ENCODE data around the gene TMEM107.

TMEM107 gene

GRCh38 chr17:8148560-8148959 lies 27.6 kb downstream of the TMEM107 start:
- no peak for DNase-seq

GRCh38 chr17:8147805-8148404 lies 28.3 kb downstream of the TMEM107 start:
- no peak for DNase-seq

DNA sequence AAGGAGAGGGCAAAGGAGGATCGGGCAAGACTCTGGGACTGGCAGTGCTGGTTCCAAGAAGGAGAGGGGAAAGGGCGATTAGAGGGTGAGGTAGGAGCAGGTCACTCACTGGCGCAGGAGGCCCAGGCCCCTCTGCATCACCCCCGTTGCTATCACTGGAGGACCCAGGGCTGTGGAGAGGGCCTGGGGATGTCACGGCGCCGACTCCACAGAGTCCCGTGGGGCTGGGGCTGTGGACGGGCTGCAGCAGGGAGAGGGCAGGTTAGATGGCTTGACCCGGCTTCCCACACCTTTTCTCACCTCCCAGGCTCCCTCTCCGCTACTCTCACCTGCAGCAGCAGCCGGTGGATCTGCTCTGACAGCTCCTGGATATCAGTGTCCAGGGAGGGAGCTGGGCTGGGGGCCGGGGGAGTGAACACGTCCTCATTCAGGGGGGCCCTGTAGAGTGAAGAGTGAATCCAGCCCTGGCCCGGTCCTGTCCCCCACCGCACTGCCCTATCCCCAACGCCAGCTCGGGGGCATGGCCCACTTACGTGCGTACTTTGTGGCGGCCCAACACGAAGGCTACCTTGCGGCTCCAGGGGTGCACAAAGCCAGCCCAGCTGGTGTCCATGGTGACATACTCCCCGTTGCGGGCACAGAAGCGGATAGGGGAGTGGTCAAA lies 28.9 kb downstream of the TMEM107 start:
- no peak for DNase-seq

DNA sequence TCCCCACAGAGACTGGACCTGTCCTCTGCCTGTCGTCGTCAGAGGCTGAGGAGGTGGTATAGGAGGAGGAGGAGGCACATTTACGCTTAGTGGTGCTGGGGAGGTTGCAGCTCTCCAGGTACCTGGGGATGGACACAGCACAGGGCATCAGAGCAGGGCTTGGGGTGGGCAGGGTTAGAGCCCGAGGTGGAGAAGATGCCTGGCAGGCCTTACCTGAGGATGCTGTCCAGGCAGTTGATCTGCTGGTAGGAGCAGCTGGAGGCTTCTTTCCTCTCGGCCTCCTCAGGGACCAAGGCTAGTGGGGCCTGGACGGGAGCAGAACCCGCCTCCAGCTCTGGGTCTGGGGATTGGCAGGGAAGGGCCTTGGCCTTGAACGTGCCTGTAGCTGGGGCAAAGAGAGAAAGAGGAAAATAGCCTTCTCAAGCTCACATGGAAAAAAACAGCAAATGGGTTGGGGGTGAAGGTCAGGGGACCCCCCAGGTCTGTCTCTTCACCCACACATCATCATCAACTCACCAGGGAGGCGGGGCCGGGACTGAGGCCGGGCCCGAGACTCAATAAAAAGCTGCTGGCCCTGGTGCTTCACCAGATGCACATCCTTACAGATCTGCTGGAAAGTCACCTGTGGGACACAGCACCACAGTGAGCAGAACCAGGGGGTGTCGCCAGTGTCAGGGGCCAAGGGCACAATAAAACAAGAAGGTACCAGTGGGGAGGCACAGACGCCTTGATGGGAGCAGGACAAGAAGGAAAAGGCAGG lies 29.6 kb downstream of the TMEM107 start:
- DNase-seq, result no peak

GRCh38 chr17:8145811-8146210 lies 30.4 kb downstream of the TMEM107 start:
- no peak for DNase-seq

GRCh38 chr17:8144401-8145231 lies 31.6 kb downstream of the TMEM107 start:
- no peak for DNase-seq

DNA sequence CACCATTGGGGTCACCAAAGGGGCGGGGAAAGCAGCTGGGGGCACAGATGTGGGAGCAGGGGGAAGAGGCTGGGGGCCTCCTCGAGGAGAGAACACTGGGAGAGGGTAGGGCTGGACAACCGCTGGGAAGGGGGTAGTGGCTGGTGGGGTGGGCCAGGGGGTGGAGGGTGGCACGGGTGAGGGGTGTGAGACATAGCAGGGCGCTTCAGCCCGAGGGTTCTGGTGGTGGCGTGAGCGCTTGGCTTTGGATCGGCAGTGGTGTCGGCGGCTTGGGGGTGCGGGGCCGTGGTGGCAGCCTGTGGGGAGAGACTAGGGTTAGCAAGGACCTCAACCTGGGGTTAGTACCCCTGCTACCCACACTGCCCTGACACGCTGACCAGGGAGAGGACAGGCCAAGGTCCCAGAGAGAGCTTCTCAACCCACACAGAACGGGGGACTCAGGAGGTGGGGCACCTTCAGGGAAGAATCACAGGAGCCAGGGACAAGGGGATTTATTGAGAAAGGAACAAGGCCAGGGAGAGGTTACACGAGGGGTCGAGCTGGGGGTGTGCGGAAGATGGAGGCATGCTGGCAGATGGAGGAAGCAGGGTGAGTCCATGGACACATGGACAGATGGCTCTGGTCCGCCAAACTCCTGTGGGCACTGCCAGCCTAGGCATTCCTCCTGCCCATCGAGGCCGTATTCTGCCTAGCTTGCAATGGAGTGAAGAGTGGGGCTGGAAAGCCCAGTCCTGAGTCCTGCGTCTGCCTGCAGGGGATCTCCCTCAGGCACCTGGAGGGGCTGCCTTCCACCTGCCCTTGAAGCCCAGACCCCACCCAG lies 32.4 kb downstream of the TMEM107 start:
- DNase-seq, result no peak

DNA sequence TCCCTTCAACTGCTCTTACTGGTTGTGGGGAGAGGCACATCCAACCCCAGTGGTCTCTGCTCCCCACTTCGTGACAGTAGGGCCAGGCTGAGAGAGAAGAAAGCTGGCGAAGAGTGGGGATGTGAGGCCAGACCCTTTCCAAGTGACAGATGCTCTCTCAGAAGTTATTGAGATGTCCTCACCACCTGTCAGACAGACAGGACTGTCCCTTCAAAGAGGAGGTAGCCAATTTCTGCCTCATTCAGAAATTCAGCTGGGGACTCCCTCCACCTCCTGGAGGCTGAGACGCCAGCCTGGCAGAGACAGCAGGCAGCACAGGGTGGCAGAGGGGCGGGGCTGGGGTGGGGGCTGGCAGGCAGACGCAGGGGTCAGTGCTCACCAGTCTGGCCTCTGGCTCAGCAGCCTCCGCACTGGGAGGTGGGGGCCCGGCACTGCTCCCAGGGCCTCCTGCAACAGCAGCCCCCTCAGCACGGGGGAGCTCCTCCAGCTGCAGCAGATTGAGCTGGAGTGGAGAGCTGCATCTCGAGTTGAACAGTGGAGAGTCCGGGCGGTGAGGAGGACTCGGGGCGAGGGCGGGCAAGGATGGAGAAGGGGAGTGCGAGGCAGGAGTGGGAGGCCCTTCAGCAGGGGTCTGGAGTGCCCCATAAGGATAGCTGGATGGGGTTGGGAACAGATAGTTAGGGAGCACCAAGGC lies 33.1 kb downstream of the TMEM107 start:
- no peak for DNase-seq

GRCh38 chr17:8142158-8142886 lies 33.9 kb downstream of the TMEM107 start:
- no peak for DNase-seq

GRCh38 chr17:8141741-8142140 lies 34.4 kb downstream of the TMEM107 start:
- no peak for DNase-seq

GRCh38 chr17:8141045-8141444 lies 35.1 kb downstream of the TMEM107 start:
- no peak for DNase-seq

GRCh38 chr17:8140065-8141029 lies 35.8 kb downstream of the TMEM107 start:
- DNase-seq, result no peak

DNA sequence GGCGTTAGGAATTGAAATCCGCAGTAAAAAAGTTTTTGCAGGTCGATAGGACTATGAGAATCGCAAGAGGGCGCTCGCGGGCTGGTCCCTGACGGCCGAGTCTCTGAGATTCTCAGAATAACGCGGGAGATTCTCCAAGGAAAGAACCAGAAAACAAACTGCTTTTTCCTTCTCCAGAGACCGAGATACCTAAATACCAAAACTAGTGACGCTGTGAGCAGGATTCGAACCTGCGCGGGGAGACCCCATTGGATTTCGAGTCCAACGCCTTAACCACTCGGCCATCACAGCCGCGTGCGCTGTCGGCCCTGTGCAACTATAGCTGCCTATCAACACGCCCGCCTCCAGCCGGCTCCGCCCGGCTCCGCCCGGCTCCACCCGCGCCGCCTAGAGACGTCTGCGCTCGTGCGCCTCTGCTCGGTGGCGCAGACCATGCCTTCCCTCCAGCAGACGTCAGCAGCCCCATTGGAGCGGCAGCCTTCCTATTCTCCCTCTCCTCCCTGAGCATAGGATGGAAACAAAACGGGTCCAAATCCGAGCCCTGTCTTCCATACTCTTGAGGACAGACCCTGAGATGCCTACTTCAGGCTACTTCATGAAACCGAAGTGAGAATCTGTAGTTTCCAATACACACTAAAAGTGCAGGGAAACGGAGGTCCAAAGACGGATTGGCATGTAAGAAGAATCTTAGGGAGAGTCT lies 37.4 kb downstream of the TMEM107 start:
- DNase-seq, result peak; percentile 94 to 97

GRCh38 chr17:8138374-8138671 lies 37.9 kb downstream of the TMEM107 start:
- DNase-seq, result no peak

DNA sequence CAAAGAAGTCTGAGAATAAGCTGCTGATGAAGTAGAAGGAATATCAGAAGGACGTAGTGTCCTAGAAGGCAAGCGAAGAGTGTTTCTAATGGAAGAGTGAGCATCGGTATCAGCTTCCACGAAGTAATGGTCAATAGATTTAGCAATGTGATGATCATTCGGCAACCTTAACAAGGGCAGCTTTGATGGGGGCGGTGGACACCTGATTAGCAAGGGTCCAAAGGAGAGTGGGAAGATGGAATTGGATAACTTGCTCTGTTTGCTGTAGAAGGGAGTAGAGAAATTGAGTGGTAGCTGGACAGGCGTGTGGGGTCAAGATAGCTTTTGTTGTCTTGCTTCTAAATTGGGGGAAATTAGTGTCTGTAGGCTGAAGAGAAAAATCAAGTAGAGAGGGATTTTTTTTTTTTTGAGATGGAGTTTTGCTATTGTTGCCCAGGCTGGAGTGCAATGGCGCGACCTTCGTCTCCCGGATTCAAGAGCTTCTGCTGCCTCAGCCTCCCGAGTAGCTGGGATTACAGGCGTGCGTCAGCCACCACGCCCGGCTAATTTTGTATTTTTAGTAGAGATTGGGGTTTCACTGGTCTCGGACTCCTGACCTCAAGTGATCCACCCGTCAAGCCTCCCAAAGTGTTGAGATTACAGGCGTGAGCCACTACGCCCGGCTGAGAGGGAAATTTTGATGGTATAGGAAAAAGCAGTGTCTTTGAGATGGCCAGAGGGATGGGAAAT lies 38.4 kb downstream of the TMEM107 start:
- DNase-seq, result no peak

- no peak for DNase-seq
Observed at GRCh38 chr17:8133941-8134340, 42.2 kb downstream of the TMEM107 start.

DNA sequence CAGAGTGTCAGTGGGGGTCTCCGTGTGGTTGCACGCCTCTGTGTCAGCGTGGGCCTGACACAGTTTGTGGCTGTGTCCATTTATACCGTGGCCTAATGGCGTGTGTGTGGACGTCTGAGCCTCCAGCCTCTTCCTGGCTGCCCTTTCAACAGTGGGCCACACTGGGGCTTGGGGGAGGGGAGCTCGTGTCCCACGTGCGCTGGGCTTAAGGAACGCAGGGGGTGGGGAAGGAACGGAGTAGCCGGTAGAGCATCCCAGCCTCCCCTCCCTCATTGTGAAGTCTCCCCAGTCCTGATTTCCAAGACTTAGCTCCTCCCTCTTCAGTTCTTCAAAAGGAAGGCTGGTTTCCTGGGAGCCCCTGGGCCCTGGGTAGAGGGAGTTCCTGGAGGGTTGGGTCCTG lies 42.8 kb downstream of the TMEM107 start:
- no peak for DNase-seq

DNA sequence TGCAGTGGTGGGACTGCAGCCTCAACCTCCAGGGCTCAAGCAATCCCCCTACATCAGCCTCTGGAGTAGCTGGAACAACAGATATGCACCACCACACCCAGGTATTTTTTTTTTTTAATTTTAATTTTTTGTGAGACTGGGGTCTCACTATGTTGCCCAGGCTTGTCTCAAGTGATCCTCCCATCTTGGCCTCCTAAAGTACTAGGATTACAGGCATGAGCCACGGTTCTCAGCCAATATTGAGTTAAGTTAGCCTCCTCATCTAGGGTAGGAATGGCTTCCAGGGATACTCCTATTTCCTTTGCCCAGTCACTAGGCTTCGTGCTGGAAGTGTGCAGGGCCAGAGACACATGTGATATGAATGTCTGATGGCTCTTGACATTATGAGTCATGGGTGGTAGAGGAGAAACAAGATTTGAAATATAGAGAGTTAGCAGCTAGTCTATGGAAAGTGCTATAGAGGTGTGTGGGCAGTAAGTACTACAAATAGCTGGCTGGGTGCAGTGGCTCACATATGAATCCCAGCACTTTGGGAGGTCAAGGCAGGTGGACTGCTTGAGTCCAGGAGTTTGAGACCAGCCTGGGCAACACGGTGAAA lies 44.2 kb downstream of the TMEM107 start:
- DNase-seq, result no peak
